HFFc6 (cell line): ENCODE results near the gene ARID5B. TPM values are rescaled to one million over a fixed set of nuclear protein-coding genes. Genes with fewer than 3 reads are reported as not detected.
A peak's percentile ranks its signal among the peaks of the same experiment; 100 is the strongest.

Experiments used
- DNase-seq: peaks from one replicate; pipeline ENCODE4 v3.0.0-alpha.2; 2018
- H3K27ac Mint-ChIP-seq: 2 replicates; pipeline ENCODE4 v1.8.0; 2020; ENCODE audit warnings: mild to moderate bottlenecking, mixed read lengths
- H3K27me3 Mint-ChIP-seq: 2 replicates; pipeline ENCODE4 v1.8.0; 2021; ENCODE audit warnings: mild to moderate bottlenecking, moderate library complexity, mixed read lengths; ENCODE audit not compliant: insufficient read depth
- H3K36me3 Mint-ChIP-seq: 2 replicates; pipeline ENCODE4 v1.8.0; 2021; ENCODE audit warnings: low read depth, mixed read lengths
- H3K4me1 Mint-ChIP-seq: 2 replicates; pipeline ENCODE4 v1.8.0; 2020; ENCODE audit warnings: low read depth, mixed read lengths
- H3K4me3 Mint-ChIP-seq: 2 replicates; pipeline ENCODE4 v1.8.0; 2020; ENCODE audit warnings: mild to moderate bottlenecking, moderate library complexity, mixed read lengths
- H3K9me3 Mint-ChIP-seq: 2 replicates; pipeline ENCODE4 v1.8.0; 2020; ENCODE audit warnings: mild to moderate bottlenecking, mixed read lengths
- total RNA-seq, 6 experiments: library from RNA; stranded (reverse); fragmentation: NEBNext Ultra II Directional; extraction: Animal tissue kit (Norgen Biotek cat#: 25700); gene quantifications; 2 replicates in 1 of 6; 3 replicates in 5 of 6; pipeline ENCODE4 v1.2.3, GENCODE V29; 2021
- TF ChIP-seq, protein P1 (sequence below): fragments of 200-600 bp; sonication (generic); IDR thresholded peaks from 2 replicates; pipeline ENCODE4 v1.5.0; 2021; ENCODE audit warnings: antibody characterized with exemption, mild to moderate bottlenecking

Gene ARID5B
- total RNA-seq, 6 experiments from 2014 or later = 102 to 142 (median 131) TPM

GRCh38 chr10:61929555-61929954 lies 28.1 kb downstream of the ARID5B start:
- Mint-ChIP-seq H3K27me3 (no peaks in the 10 kb centered on the region), H3K36me3 (peaks cover 68% of the 10 kb centered on the region), H3K9me3 (peaks cover 9% of the 10 kb centered on the region), H3K4me1 (peaks cover 44% of the 10 kb centered on the region), H3K4me3 (no peak overlapping the region), H3K27ac (no peak overlapping the region)
- TF ChIP-seq, protein P1, sequence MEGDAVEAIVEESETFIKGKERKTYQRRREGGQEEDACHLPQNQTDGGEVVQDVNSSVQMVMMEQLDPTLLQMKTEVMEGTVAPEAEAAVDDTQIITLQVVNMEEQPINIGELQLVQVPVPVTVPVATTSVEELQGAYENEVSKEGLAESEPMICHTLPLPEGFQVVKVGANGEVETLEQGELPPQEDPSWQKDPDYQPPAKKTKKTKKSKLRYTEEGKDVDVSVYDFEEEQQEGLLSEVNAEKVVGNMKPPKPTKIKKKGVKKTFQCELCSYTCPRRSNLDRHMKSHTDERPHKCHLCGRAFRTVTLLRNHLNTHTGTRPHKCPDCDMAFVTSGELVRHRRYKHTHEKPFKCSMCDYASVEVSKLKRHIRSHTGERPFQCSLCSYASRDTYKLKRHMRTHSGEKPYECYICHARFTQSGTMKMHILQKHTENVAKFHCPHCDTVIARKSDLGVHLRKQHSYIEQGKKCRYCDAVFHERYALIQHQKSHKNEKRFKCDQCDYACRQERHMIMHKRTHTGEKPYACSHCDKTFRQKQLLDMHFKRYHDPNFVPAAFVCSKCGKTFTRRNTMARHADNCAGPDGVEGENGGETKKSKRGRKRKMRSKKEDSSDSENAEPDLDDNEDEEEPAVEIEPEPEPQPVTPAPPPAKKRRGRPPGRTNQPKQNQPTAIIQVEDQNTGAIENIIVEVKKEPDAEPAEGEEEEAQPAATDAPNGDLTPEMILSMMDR = no peak
- DNase-seq = no peak

DNA sequence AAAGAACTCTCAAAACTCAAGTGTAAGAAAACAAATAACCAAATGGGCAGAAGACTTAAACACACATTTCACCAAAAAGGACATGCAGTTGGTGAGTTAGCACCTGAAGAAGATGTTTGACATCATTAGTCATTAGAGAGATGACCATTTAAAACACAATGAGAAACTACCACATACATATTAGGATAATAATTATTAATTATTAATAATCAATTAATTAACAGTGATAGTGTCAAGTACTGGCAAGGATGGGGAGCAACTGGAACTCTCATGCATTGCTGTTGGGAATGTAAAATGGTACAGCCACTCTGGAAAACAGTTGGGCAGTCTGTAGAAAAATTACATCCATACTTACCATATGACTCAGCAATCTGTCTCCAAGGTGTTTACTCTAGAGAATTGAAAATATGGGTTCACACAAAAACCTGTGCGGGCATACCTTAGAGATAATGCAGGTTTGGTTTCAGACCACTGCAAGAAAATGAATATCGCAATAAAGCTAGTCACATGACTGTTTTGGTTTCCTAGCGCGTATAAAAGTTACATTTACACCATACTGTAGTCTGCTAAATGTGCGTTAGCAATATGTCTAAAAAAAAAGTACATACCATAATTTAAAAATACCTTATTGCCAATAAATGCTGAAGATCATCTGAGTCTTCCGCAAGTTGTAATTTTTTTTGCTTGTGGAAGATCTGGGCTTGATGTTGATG lies 30.3 kb downstream of the ARID5B start:
- H3K9me3 Mint-ChIP-seq = peaks cover 9% of the 10 kb centered on the region
- TF ChIP-seq, protein P1 = no peak
- no peaks in the 10 kb centered on the region; the same call in 1 of the 2 replicates for H3K27me3 Mint-ChIP-seq
- H3K4me1 Mint-ChIP-seq = peaks cover 47% of the 10 kb centered on the region
- H3K4me3 Mint-ChIP-seq = no peak overlapping the region; the same call in 1 of the 2 replicates
- H3K27ac Mint-ChIP-seq = no peak overlapping the region
- H3K36me3 Mint-ChIP-seq = peaks cover 57% of the 10 kb centered on the region
- no peak for DNase-seq

DNA sequence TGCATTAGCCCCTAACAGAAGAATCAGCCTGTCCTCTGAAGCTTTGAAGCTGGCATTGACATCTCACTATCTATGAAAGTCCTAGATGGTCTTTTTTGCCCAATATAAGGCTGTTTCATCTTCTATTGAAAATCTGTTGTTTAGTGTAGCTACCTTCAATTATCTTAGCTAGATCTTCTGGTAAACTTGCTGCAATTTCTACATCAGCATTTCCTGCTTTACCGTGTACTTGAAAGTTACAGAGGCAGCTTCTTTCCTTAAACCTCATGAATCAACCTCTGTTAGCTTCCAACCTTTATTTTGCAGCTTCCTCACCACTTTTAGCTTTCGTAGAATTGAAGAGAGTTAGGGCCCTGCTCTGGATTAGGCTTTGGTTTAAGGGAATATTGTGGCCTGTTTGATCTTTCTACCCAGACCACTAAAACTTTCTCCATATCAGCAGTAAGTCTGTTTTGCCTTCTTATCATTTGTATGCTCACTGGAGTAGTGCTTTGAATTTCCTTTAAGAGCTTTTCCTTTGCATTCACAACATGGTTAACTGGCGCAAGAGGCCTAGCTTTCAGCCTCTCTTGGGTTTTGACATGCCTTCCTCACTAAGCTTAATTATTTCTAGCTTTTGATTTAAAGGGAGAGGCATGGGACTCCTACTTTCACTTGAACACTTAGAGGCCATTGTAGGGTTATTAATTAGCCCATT lies 32.5 kb downstream of the ARID5B start:
- TF ChIP-seq, protein P1 = no peak

GRCh38 chr10:61935077-61935476 lies 33.6 kb downstream of the ARID5B start:
- Mint-ChIP-seq H3K27me3 (no peaks in the 10 kb centered on the region; the same call in 1 of the 2 replicates), H3K9me3 (peaks cover 9% of the 10 kb centered on the region), H3K4me3 (no peak overlapping the region), H3K4me1 (peaks cover 71% of the 10 kb centered on the region), H3K36me3 (peaks cover 42% of the 10 kb centered on the region), H3K27ac (peak overlapping the region; percentile 36; the same call in 1 of the 2 replicates)
- no peak for DNase-seq
- TF ChIP-seq, protein P1 = no peak

More for the DNA sequence above, 32.5 kb downstream of the ARID5B start:
- DNase-seq = no peak
- H3K9me3 Mint-ChIP-seq = peaks cover 9% of the 10 kb centered on the region
- no peak overlapping the region for H3K4me3 Mint-ChIP-seq
- peaks cover 51% of the 10 kb centered on the region for H3K36me3 Mint-ChIP-seq
- H3K27me3 Mint-ChIP-seq = no peaks in the 10 kb centered on the region; the same call in 1 of the 2 replicates
- H3K27ac Mint-ChIP-seq = no peak overlapping the region
- peaks cover 69% of the 10 kb centered on the region for H3K4me1 Mint-ChIP-seq

GRCh38 chr10:61936770-61937169 lies 35.3 kb downstream of the ARID5B start:
- DNase-seq = no peak
- Mint-ChIP-seq H3K9me3 (peaks cover 5% of the 10 kb centered on the region; the same call in 1 of the 2 replicates), H3K36me3 (peaks cover 45% of the 10 kb centered on the region), H3K4me3 (peak overlapping the region; percentile 83), H3K4me1 (peaks cover 79% of the 10 kb centered on the region), H3K27ac (peak overlapping the region; percentile 91), H3K27me3 (peaks cover 3% of the 10 kb centered on the region)
- TF ChIP-seq, protein P1 = no peak
